NCI-H1436 (cell line): ENCODE data around the gene DOCK9.

Source experiments
- DNase-seq: peaks from one replicate; lab custom pipeline; 2025; lab: John Stamatoyannopoulos, UW

The DOCK9 gene

DNA sequence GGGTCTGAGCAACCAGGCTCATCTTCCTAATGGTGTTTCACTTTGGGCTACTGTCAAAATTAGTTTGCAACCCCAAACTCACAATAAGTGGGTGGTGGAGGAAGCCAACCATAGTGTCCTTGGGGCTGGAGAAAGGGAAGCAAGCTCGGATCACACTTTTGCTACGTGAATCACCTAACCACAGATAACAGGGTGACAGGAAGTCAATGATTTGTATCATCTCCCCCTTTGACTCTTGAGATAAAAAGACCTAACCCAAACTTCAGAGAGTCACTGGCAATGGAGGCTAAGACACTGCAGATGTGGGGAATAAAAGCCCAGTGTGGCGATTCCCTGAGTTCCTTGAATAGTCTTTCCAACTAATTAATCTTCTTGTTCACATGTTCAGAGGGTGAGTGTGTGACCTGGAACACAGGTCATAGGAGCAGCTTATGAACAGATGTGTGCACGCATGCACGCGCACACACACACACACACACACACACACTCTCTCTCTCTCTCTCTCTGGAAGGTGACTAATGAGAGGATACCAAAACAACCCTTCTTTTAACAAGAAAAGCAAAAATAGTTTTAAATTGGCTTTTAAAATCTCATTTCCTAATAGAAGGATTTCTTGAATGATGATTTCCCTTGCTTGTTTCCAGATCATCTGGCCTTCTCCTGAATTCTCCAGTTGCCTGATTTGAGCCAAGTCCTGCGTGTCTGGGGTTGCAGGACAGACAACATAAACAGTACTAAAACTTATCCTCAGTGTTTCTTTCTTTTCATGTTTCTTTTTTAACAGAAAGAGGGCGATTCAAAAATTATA is 21.2 kb upstream of the DOCK9 start:
- no peak for DNase-seq

- peak; percentile 75 for DNase-seq
Measured at GRCh38 chr13:98997738-98998641, 20.1 kb upstream of the DOCK9 start.

- DNase-seq = no peak
Measured at GRCh38 chr13:98997011-98997730, 19.3 kb upstream of the DOCK9 start.

- no peak for DNase-seq
Measured at GRCh38 chr13:98996046-98996445, 18.2 kb upstream of the DOCK9 start.

- no peak for DNase-seq
Measured at GRCh38 chr13:98994896-98995295, 17.0 kb upstream of the DOCK9 start.

DNA sequence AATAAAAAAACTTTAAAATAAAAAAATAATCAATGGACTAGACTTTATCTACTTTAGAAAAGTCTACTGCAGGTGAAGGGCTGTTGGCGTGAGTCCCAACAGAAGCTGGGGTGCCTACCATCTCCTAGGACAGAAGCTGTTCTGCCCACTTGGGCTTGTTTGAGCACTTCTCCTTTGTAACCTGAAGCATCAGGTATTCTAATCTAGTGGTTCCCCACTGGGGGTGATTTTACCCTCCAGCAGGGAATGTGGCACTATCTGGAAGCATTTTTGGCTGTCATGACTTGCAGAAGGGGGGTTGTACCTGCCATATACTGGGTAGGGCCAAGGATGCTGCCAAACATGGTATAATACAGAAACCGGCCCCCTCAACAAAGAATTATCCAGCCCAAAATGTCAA is 16.2 kb upstream of the DOCK9 start:
- DNase-seq = no peak

DNA sequence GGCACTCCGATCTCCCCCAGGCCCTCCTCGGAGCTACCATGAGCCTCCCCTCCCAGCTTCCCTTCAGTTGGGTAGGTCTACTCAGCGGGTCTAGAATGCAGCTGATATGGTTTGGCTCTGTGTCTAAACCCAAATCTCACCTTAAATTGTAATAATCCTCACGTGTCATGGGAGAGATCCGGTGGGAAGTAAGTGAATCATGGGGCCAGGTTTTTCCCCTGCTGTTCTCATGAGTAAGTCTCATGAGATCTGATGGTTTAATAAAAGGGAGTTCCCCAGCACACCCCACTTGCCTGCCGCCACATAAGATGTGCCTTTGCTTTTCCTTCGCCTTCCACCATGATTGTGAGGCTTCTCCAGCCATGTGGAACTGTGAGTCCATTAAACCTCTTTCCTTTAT is 14.5 kb upstream of the DOCK9 start:
- DNase-seq = no peak

- no peak for DNase-seq
Measured at GRCh38 chr13:98990701-98991100, 12.8 kb upstream of the DOCK9 start.

DNA sequence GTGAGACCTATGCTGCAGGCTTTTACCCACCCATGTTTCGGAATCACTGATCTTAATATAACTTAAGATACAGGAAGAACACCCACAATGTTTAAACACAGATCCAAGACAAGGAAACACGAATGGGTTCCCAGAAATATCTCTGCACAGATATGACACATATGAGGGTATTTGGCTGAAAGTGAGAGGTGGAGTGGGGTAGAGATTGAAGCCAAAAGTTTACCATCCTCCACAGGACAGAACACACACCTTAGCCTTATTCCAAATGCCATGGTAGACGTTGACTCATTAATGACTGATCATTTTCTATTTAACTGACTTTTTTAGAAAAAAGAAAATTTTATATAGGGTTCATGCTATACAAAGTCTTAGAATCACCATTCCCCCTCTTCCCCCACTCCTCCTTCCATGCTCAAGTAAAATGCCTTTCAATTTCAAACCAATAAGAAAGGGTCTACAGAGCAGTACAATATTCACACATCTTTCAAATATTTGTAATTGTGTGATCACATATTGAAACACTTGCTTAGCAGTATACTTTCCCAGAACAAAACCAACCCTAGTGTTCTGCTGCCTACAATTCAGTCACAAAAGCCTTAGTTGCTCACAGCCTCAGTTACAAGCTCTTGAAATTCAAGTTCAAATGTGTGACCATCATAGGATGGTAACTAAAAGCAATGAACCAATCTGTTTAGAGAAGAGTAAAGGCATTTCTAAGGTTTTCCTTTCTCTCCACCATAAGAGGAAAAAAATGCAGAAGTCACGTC is 11.8 kb upstream of the DOCK9 start:
- no peak for DNase-seq

DNA sequence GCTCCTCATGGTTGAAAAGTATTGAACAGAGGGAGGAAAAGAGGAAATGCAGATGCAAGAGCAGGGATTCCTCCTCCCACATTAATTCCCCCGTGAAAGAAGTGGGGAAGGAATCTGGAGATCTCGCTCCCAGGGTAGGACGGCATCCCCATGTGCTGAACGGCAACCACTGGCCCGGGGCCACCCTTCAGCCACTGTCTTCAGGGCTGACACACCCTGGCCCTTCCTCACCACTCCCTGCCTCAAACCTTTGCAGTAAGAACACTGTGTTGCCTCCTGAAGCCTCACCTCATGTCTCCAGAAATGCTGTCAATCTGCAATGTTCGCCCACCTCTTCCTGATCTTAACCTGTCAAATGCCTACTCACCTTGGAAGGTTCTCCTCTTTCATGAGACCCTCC is 10.9 kb upstream of the DOCK9 start:
- no peak for DNase-seq

DNA sequence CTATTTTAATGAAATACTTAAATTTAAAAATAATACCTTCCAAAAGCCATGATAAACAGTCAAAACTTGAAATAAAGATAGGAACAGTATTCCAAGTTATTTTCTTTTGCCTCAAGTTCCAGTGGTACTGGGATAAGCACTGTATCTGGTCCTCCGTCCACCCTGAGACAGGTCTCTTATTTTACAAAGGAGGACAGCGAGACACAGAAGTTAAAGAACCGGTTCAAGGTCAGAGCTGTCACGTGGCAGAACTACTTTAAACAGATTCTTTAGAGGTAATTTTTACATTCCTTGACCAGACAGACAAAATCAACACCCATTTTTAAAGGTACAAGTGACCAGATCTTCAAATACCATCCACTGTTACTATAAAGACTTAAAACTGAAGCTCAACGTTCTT is 10.4 kb upstream of the DOCK9 start:
- no peak for DNase-seq

- no peak for DNase-seq
Measured at GRCh38 chr13:98987275-98987674, 9.4 kb upstream of the DOCK9 start.

GRCh38 chr13:98986226-98986846 is 8.5 kb upstream of the DOCK9 start:
- DNase-seq = no peak

GRCh38 chr13:98985591-98985990 is 7.7 kb upstream of the DOCK9 start:
- no peak for DNase-seq

DNA sequence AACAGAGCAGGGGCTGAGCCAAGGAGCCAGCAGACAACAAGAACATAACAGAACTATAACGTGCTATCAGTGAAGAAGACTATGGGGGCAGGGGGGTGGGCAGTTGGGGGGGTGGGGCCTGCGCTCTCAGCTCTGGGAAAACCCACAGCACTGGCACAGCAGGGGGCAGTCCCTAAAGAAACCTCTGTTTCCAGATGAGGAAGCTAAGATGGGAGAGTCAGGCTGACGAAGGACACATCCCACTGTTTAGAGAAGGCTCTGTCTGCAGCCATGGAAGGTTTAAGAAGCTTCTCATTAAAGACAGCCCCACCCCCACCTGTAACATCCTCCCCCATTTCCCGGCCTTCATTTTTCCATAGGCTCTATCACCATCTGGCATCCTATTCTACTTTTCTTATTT is 7.1 kb upstream of the DOCK9 start:
- DNase-seq = no peak

- DNase-seq = no peak
Measured at GRCh38 chr13:98984118-98984517, 6.3 kb upstream of the DOCK9 start.

- no peak for DNase-seq
Measured at GRCh38 chr13:98983182-98983581, 5.3 kb upstream of the DOCK9 start.

DNA sequence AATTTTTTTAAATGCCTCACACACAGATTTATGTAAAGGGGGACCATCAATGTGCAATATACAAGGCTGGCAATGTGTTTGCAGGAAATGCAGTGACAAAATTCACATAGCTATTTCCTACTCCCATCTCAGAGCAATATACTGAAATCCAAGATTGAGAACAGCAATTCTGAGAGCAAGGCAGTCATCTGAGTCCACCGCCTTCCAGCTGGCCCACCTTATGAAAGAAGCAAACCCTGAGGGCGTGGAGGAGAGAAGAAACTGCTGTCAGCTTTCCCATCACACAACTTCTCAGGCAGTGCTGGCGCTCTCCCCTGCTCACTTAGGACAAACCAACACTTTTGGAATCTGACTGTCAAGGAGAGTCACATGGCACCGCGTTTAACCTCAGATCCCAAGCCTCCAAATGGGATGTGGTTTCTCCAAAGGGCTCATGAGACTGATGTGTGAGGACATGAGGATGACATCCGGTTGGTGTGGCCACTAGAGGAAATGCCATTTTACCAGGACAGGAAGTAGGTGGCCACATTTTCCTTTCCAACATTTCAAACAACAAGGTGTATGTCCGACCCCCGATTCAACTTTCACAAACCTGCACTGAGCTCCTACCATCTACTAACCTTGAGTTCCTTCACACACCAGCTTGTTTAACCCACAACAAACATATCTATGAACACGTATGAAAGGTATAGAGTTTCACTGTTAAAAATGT is 3.7 kb upstream of the DOCK9 start:
- DNase-seq = no peak

DNA sequence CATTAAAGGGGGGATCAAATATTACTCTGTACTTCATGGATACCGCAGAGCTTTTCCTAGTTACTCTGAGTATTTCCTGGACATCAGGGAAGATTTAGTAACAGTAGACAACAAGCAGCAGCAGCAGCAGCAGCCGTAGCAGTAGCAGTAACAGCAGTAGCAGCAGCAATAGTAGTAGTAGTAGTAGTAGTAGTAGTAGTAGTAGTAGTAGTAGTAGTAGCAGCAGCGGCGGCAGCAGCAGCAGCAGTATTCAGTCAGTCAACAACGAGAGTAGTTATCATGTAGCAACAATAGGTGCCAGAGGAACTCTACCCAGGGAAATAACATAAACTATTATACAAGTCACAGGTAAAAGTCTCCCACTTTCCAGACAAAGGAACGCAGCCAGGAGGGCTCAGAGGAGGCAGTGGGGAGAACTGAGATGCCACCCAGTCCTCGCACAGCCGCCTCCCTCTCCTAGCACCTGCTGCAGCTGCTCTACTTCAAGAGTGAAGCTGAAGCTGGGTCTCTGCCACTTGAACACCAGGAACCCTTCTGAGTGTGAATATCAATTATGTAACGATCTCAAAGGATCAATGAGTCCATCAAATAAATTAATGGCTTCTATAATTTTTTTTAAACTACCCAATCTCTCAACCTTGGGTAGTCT is 1.3 kb upstream of the DOCK9 start:
- peak; percentile 25 for DNase-seq

- DNase-seq = no peak
Measured at GRCh38 chr13:98978280-98978679, 416 bp upstream of the DOCK9 start.
